ENCODE results near the gene GRIN3B.

GRIN3B gene

DNA sequence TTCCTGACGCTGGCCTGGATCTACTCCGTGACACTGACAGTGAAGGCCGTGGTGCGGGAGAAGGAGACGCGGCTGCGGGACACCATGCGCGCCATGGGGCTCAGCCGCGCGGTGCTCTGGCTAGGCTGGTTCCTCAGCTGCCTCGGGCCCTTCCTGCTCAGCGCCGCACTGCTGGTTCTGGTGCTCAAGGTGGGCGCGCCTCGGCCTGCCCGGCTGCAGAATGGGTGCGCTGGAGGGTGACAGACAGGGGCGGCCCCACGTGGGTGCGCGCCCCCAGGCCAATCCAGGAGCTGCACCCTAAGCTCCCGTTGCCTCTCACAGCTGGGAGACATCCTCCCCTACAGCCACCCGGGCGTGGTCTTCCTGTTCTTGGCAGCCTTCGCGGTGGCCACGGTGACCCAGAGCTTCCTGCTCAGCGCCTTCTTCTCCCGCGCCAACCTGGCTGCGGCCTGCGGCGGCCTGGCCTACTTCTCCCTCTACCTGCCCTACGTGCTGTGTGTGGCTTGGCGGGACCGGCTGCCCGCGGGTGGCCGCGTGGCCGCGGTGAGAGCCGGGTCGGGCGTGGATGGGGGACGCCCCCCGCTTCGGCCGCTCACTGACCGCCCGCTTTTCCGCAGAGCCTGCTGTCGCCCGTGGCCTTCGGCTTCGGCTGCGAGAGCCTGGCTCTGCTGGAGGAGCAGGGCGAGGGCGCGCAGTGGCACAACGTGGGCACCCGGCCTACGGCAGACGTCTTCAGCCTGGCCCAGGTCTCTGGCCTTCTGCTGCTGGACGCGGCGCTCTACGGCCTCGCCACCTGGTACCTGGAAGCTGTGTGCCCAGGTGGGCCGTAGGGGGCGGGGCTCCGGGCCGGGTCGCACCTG, 46.8 kb downstream of the GRIN3B start:
- no peak for DNase-seq

DNA sequence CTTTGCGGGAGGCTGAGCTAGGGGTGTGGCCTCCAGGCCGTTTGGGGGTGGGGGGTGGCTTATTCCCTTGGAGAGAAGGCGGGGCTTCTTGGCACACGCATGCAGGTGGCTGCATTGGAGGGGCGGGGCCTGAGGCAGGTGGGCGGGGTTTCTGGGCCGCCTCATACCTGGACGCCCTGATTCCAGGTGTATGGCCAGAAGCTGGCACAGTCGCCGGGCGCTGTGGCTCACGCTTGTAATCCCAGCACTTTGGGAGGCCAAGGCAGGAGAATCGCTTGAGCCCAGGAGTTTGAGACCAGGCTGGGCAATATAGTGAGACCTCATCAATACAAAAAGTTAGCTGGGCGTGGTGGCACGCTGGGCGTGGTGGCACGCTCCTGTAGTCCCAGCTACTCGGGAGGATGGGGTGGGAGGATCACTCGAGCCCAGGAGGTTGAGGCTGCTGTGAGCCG, 47.5 kb downstream of the GRIN3B start:
- no peak for DNase-seq

- no peak for DNase-seq
These were observed 48.9 kb downstream of the GRIN3B start for GRCh38 chr19:1049106-1049505.

GRCh38 chr19:1049800-1050199, 49.6 kb downstream of the GRIN3B start:
- DNase-seq, result no peak

DNA sequence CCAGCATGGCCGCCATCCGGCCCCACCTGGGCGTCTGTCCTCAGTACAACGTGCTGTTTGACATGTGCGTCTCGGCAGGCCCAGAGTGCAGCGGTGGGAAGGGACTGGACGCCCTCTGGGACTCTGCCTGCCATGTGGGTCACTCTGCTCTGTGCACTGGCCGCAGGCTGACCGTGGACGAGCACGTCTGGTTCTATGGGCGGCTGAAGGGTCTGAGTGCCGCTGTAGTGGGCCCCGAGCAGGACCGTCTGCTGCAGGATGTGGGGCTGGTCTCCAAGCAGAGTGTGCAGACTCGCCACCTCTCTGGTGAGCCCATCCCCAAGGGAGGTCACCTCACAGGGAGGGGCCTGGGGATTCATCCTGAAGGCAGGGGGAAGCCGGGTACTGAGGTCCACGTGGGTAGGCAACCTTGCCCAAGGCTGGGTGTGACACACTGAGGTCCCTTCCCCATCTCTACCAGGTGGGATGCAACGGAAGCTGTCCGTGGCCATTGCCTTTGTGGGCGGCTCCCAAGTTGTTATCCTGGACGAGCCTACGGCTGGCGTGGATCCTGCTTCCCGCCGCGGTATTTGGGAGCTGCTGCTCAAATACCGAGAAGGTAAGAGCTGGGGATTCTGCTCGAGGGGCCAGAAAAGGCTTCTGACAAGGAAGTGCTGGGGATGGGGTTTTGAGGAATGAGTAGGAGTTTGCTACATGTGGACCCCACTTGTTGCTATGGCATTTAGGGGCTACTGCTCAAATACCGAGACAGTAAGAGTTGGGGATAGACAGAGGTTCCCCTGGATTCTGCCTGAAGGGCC, 51.0 kb downstream of the GRIN3B start:
- no peak for DNase-seq

DNA sequence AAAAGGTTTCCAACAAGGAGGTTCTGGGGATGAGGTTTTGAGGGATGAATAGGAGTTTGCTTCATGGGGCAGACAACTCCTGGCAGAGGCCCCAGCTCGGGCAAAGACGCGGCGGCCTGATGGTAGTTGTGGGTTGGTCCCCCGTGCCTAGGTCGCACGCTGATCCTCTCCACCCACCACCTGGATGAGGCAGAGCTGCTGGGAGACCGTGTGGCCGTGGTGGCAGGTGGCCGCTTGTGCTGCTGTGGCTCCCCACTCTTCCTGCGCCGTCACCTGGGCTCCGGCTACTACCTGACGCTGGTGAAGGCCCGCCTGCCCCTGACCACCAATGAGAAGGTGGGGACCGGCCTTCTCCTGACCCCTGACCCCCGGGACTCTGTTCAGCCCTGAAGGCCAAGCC, 51.6 kb downstream of the GRIN3B start:
- no peak for DNase-seq

- DNase-seq, result no peak
These were observed 52.2 kb downstream of the GRIN3B start for GRCh38 chr19:1052349-1052975.

DNA sequence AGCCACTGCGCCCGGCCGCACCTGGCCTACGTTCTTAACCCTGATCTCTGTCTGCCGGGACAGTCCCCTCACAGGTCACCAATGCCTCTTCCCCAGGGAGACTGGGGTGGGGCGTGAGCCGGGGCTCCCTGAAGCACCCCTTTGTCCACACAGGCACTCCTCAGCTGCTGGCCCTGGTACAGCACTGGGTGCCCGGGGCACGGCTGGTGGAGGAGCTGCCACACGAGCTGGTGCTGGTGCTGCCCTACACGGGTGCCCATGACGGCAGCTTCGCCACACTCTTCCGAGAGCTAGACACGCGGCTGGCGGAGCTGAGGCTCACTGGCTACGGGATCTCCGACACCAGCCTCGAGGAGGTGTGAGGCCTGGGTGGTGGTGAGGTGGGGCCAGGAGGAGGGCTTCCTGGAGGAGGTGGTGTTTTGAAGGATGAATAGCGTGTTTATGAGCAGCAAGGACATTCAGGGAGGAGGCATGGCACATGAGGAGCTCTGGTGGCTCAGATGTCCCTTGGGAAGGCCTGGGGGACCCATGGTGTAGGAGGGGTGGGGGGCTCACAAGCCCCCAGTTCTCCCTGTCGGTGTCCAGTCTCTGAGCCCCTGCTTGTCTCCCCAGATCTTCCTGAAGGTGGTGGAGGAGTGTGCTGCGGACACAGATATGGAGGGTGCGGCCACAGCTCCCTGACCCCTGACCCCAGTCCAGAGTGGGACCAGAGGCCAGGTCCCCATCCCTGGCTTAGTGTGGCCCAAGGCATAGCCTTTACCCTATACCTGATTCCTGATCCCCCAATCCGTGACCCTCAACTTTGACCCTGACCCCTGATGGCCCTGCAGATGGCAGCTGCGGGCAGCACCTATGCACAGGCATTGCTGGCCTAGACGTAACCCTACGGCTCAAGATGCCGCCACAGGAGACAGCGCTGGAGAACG, 53.2 kb downstream of the GRIN3B start:
- no peak for DNase-seq

- no peak for DNase-seq
These were observed 54.1 kb downstream of the GRIN3B start for GRCh38 chr19:1054102-1055027.

DNA sequence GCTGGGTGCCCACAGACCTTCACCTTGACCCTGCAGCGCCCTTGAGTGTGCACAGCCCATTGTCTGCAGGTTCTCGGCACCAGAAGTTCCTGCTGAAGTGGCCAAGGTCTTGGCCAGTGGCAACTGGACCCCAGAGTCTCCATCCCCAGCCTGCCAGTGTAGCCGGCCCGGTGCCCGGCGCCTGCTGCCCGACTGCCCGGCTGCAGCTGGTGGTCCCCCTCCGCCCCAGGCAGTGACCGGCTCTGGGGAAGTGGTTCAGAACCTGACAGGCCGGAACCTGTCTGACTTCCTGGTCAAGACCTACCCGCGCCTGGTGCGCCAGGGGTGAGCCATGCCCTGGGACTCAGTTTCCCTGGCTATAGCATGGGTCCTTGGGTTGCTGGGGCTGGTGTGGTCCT, 54.8 kb downstream of the GRIN3B start:
- no peak for DNase-seq

GRCh38 chr19:1055886-1056620, 55.8 kb downstream of the GRIN3B start:
- no peak for DNase-seq

- DNase-seq, result no peak
These were observed 57.1 kb downstream of the GRIN3B start for GRCh38 chr19:1057176-1057855.

- DNase-seq, result no peak
These were observed 57.9 kb downstream of the GRIN3B start for GRCh38 chr19:1058112-1058511.
